ENCODE data around the gene FBXO22. TPM values are rescaled to one million over a fixed set of nuclear protein-coding genes. Genes with fewer than 3 reads are reported as not detected.

FBXO22 gene
- total RNA-seq, 1 donor from 2014 or later: 33.9 TPM

- H3K9me3 Mint-ChIP-seq (ENCODE audit: unreplicated experiment): no peaks in the 10 kb centered on the region
- TF ChIP-seq CTCF (IDR thresholded peaks at IDR 0.05): no peak
- H3K4me3 Mint-ChIP-seq (ENCODE audit: unreplicated experiment): no peak overlapping the region
- peaks cover 39% of the 10 kb centered on the region for H3K36me3 Mint-ChIP-seq (ENCODE audit: unreplicated experiment)
- H3K27ac Mint-ChIP-seq (ENCODE audit: unreplicated experiment): no peak overlapping the region
- H3K27me3 Mint-ChIP-seq (ENCODE audit: unreplicated experiment): no peaks in the 10 kb centered on the region
- DNase-seq (ENCODE audit: extremely low spot score, unreplicated experiment): no peak
- no peaks in the 10 kb centered on the region for H3K4me1 Mint-ChIP-seq (ENCODE audit: unreplicated experiment)
Measured at GRCh38 chr15:75929799-75930565, 26.3 kb downstream of the FBXO22 start.

- Mint-ChIP-seq H3K27me3 (ENCODE audit: unreplicated experiment) (no peaks in the 10 kb centered on the region), H3K27ac (ENCODE audit: unreplicated experiment) (no peak overlapping the region), H3K4me3 (ENCODE audit: unreplicated experiment) (no peak overlapping the region), H3K36me3 (ENCODE audit: unreplicated experiment) (peaks cover 39% of the 10 kb centered on the region), H3K4me1 (ENCODE audit: unreplicated experiment) (no peaks in the 10 kb centered on the region), H3K9me3 (ENCODE audit: unreplicated experiment) (no peaks in the 10 kb centered on the region)
- no peak for DNase-seq (ENCODE audit: extremely low spot score, unreplicated experiment)
- TF ChIP-seq CTCF (IDR thresholded peaks at IDR 0.05): no peak
Measured at GRCh38 chr15:75930866-75931265, 27.2 kb downstream of the FBXO22 start.

- Mint-ChIP-seq H3K27ac (ENCODE audit: unreplicated experiment) (no peak overlapping the region), H3K4me3 (ENCODE audit: unreplicated experiment) (no peak overlapping the region), H3K9me3 (ENCODE audit: unreplicated experiment) (peaks cover 13% of the 10 kb centered on the region), H3K27me3 (ENCODE audit: unreplicated experiment) (peaks cover 9% of the 10 kb centered on the region), H3K36me3 (ENCODE audit: unreplicated experiment) (peaks cover 24% of the 10 kb centered on the region), H3K4me1 (ENCODE audit: unreplicated experiment) (peaks cover 6% of the 10 kb centered on the region)
- no peak for TF ChIP-seq CTCF (IDR thresholded peaks at IDR 0.05)
- no peak for DNase-seq (ENCODE audit: extremely low spot score, unreplicated experiment)
Measured at GRCh38 chr15:75942464-75942863, 38.8 kb downstream of the FBXO22 start.

GRCh38 chr15:75943246-75943645 lies 39.6 kb downstream of the FBXO22 start:
- no peak for DNase-seq (ENCODE audit: extremely low spot score, unreplicated experiment)
- Mint-ChIP-seq H3K27me3 (ENCODE audit: unreplicated experiment) (peaks cover 9% of the 10 kb centered on the region), H3K4me1 (ENCODE audit: unreplicated experiment) (peaks cover 6% of the 10 kb centered on the region), H3K36me3 (ENCODE audit: unreplicated experiment) (peaks cover 16% of the 10 kb centered on the region), H3K9me3 (ENCODE audit: unreplicated experiment) (peaks cover 9% of the 10 kb centered on the region), H3K4me3 (ENCODE audit: unreplicated experiment) (no peak overlapping the region), H3K27ac (ENCODE audit: unreplicated experiment) (no peak overlapping the region)
- no peak for TF ChIP-seq CTCF (IDR thresholded peaks at IDR 0.05)

GRCh38 chr15:75943713-75944215 lies 40.1 kb downstream of the FBXO22 start:
- Mint-ChIP-seq H3K27ac (ENCODE audit: unreplicated experiment) (no peak overlapping the region), H3K36me3 (ENCODE audit: unreplicated experiment) (peaks cover 11% of the 10 kb centered on the region), H3K9me3 (ENCODE audit: unreplicated experiment) (peaks cover 5% of the 10 kb centered on the region), H3K27me3 (ENCODE audit: unreplicated experiment) (peaks cover 9% of the 10 kb centered on the region), H3K4me3 (ENCODE audit: unreplicated experiment) (no peak overlapping the region), H3K4me1 (ENCODE audit: unreplicated experiment) (peaks cover 6% of the 10 kb centered on the region)
- DNase-seq (ENCODE audit: extremely low spot score, unreplicated experiment): no peak
- no peak for TF ChIP-seq CTCF (IDR thresholded peaks at IDR 0.05)
